ENCODE measurements around the gene DLGAP1.

Gene DLGAP1

GRCh38 chr18:4242431-4243161 lies 212.5 kb downstream of the DLGAP1 start:
- Histone ChIP-seq H3K27me3 (ENCODE audit: low read depth, low read length) (no peaks in the 10 kb centered on the region; the same call in 1 of the 2 replicates), H2AFZ (ENCODE audit: low read depth, low read length) (no peak overlapping the region), H3K79me2 (ENCODE audit: low read length) (no peaks in the 10 kb centered on the region), H3K4me2 (ENCODE audit: low read length) (no peak overlapping the region), H3K4me1 (ENCODE audit: low read length) (no peaks in the 10 kb centered on the region), H3K27ac (ENCODE audit: low read length) (no peak overlapping the region), H3K36me3 (replicated peaks; ENCODE audit: low read depth, low read length) (no peaks in the 10 kb centered on the region), H3K9me3 (ENCODE audit: insufficient read depth, low read length) (no peaks in the 10 kb centered on the region), H4K20me1 (ENCODE audit: insufficient read depth, low read length) (no peaks in the 10 kb centered on the region), H3K9ac (ENCODE audit: low read length) (no peak overlapping the region), H3K4me3 (ENCODE audit: low read length) (no peak overlapping the region)
- TF ChIP-seq CTCF (IDR thresholded peaks at IDR 0.05; ENCODE audit: low read depth, low read length) = no peak
- TF ChIP-seq EZH2phosphoT487 (IDR thresholded peaks at IDR 0.05; ENCODE audit: low read depth) = no peak

DNA sequence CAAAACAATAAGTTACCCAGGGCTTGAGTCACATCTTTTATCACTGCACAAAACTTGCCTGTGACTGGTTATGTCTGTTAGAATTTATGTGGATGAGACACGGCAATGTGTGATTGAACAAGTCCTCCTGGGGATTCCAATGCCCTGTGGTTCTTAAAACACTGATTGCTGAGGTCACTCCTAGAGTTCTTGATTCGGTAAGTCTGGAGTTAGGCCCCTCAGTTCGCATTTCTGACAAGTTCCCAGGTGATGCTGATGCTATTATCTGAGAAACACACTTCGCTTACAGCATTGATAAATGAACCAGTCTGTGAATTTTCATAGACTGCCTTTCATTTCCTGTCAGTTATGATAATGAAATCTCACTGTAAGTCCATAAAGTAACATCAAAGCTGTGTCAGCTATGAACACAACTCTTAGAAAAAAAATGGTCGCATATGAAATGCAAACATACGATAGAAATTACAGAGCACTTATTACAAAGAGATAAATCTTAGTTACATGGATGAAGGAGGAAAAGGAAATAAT lies 214.0 kb downstream of the DLGAP1 start:
- Histone ChIP-seq H3K27me3 (ENCODE audit: low read depth, low read length) (no peaks in the 10 kb centered on the region; the same call in 1 of the 2 replicates), H3K36me3 (replicated peaks; ENCODE audit: low read depth, low read length) (no peaks in the 10 kb centered on the region), H3K27ac (ENCODE audit: low read length) (no peak overlapping the region), H3K4me2 (ENCODE audit: low read length) (no peak overlapping the region), H3K4me3 (ENCODE audit: low read length) (no peak overlapping the region), H4K20me1 (ENCODE audit: insufficient read depth, low read length) (no peaks in the 10 kb centered on the region), H3K4me1 (ENCODE audit: low read length) (peaks cover 9% of the 10 kb centered on the region), H2AFZ (ENCODE audit: low read depth, low read length) (no peak overlapping the region), H3K9ac (ENCODE audit: low read length) (no peak overlapping the region), H3K9me3 (ENCODE audit: insufficient read depth, low read length) (no peaks in the 10 kb centered on the region), H3K79me2 (ENCODE audit: low read length) (no peaks in the 10 kb centered on the region)
- no peak for TF ChIP-seq EZH2phosphoT487 (IDR thresholded peaks at IDR 0.05; ENCODE audit: low read depth)
- no peak for TF ChIP-seq CTCF (IDR thresholded peaks at IDR 0.05; ENCODE audit: low read depth, low read length)

- no peak overlapping the region for H2AFZ ChIP-seq (ENCODE audit: low read depth, low read length)
- H3K4me2 ChIP-seq (ENCODE audit: low read length) = no peak overlapping the region
- no peaks in the 10 kb centered on the region for H3K9me3 ChIP-seq (ENCODE audit: insufficient read depth, low read length)
- H3K9ac ChIP-seq (ENCODE audit: low read length) = no peak overlapping the region
- no peaks in the 10 kb centered on the region for H3K79me2 ChIP-seq (ENCODE audit: low read length)
- no peaks in the 10 kb centered on the region for H3K36me3 ChIP-seq (replicated peaks; ENCODE audit: low read depth, low read length)
- H3K4me1 ChIP-seq (ENCODE audit: low read length) = peaks cover 9% of the 10 kb centered on the region
- TF ChIP-seq CTCF (IDR thresholded peaks at IDR 0.05; ENCODE audit: low read depth, low read length) (no peak), EZH2phosphoT487 (IDR thresholded peaks at IDR 0.05; ENCODE audit: low read depth) (no peak)
- no peak overlapping the region for H3K27ac ChIP-seq (ENCODE audit: low read length)
- H3K4me3 ChIP-seq (ENCODE audit: low read length) = no peak overlapping the region
- no peaks in the 10 kb centered on the region; the same call in 1 of the 2 replicates for H3K27me3 ChIP-seq (ENCODE audit: low read depth, low read length)
- H4K20me1 ChIP-seq (ENCODE audit: insufficient read depth, low read length) = no peaks in the 10 kb centered on the region
Observed at GRCh38 chr18:4238966-4239365, 216.1 kb downstream of the DLGAP1 start.

DNA sequence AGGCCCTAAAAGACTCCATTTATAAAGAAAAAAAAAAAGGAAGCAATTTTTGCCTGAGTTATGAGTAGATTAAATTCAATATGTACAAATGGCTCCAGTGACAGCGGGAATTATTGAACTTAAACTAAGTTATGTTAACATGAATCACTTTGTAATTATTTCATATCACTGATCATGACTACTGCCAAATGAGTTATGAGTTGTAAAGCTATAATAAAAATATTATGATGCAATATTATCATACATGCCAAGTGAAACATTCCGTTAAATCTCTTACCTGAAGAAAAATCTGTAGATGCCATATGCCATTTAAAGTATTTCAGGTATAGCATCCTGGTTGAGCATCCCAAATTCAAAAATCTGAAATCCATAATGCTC lies 217.5 kb downstream of the DLGAP1 start:
- H2AFZ ChIP-seq (ENCODE audit: low read depth, low read length) = no peak overlapping the region
- H3K4me3 ChIP-seq (ENCODE audit: low read length) = peak overlapping the region; percentile 40
- TF ChIP-seq EZH2phosphoT487 (IDR thresholded peaks at IDR 0.05; ENCODE audit: low read depth) (no peak), CTCF (IDR thresholded peaks at IDR 0.05; ENCODE audit: low read depth, low read length) (no peak)
- H3K9ac ChIP-seq (ENCODE audit: low read length) = no peak overlapping the region
- H3K27me3 ChIP-seq (ENCODE audit: low read depth, low read length) = no peaks in the 10 kb centered on the region; the same call in 1 of the 2 replicates
- H3K36me3 ChIP-seq (replicated peaks; ENCODE audit: low read depth, low read length) = no peaks in the 10 kb centered on the region
- peak overlapping the region; percentile 66 for H3K4me2 ChIP-seq (ENCODE audit: low read length)
- no peaks in the 10 kb centered on the region for H4K20me1 ChIP-seq (ENCODE audit: insufficient read depth, low read length)
- no peak overlapping the region for H3K27ac ChIP-seq (ENCODE audit: low read length)
- no peaks in the 10 kb centered on the region for H3K9me3 ChIP-seq (ENCODE audit: insufficient read depth, low read length)
- H3K79me2 ChIP-seq (ENCODE audit: low read length) = no peaks in the 10 kb centered on the region
- peaks cover 14% of the 10 kb centered on the region for H3K4me1 ChIP-seq (ENCODE audit: low read length)
